PC-3 (cell line): ENCODE measurements around the gene CCDC28B. TPM values are rescaled to one million over a fixed set of nuclear protein-coding genes. Genes with fewer than 3 reads are reported as not detected.
"Not testable (repeated sequence)": the region's sequence is repeated elsewhere in the genome, so short reads cannot be mapped to it uniquely, and the experiment has no call there.

Experiments
- ATAC-seq: fragments of 200-7000 bp; cut with Tn5 transposase; 2 replicates; pipeline ENCODE4 v1.9.1; 2020; ENCODE audit warnings: mild to moderate bottlenecking, moderate library complexity
- BruUV-seq: library from RNA; stranded (reverse); fragments of 400-500 nt; replicated peaks from 2 replicates; lab custom pipeline; 2021; lab: Mats Ljungman, UMichigan
- CTCF ChIA-PET: fragments of 300-600 bp; sonication (Branson Sonifier 250); formaldehyde crosslinking; loops from one replicate; lab custom pipeline; 2022; ENCODE audit warnings: antibody characterized with exemption; lab: Charles Lee
- POLR2A ChIA-PET: fragments of 300-600 bp; sonication (Branson Sonifier 250); formaldehyde crosslinking; loops from one replicate; lab custom pipeline; 2022; ENCODE audit warnings: antibody characterized with exemption; ENCODE audit not compliant: unreplicated experiment; lab: Charles Lee
- DNase-seq: peaks from one replicate; pipeline ENCODE4 v3.0.0-alpha.2; 2015
- H2AFZ ChIP-seq: fragments of 300-600 bp; sonication (generic); 2 replicates; pipeline ENCODE4 v1.6.0; 2016; ENCODE audit warnings: antibody characterized with exemption, low read length
- H3F3A ChIP-seq: fragments of 300-600 bp; sonication (generic); one replicate; pipeline ENCODE4 v1.6.0; 2017; ENCODE audit warnings: antibody characterized with exemption, low read length, control low read depth, mild to moderate bottlenecking; ENCODE audit not compliant: unreplicated experiment
- H3K27ac ChIP-seq: fragments of 300-600 bp; sonication (generic); 2 replicates; pipeline ENCODE4 v1.5.1; 2016; ENCODE audit warnings: mild to moderate bottlenecking, low read length
- H3K27me3 ChIP-seq: fragments of 300-600 bp; sonication (generic); 2 replicates; pipeline ENCODE4 v1.6.1; 2016; ENCODE audit warnings: low read length, mixed read lengths
- H3K36me3 ChIP-seq: fragments of 300-600 bp; sonication (generic); 2 replicates; pipeline ENCODE4 v1.6.1; 2016; ENCODE audit warnings: low read depth, mixed run types, low read length, mixed read lengths
- H3K4me1 ChIP-seq: fragments of 300-600 bp; sonication (generic); 2 replicates; pipeline ENCODE4 v1.5.1; 2016; ENCODE audit warnings: low read length; ENCODE audit not compliant: insufficient read depth
- H3K4me2 ChIP-seq: fragments of 300-600 bp; sonication (generic); 2 replicates; pipeline ENCODE4 v1.6.0; 2016; ENCODE audit warnings: low read length
- H3K4me3 ChIP-seq: fragments of 300-600 bp; sonication (generic); 2 replicates; pipeline ENCODE4 v1.5.1; 2016; ENCODE audit warnings: mild to moderate bottlenecking, low read length, mixed read lengths
- H3K79me2 ChIP-seq: fragments of 300-600 bp; sonication (generic); 2 replicates; pipeline ENCODE4 v1.6.1; 2017; ENCODE audit warnings: low read length, mixed read lengths
- H3K9ac ChIP-seq: fragments of 300-600 bp; sonication (generic); 2 replicates; pipeline ENCODE4 v1.6.0; 2016; ENCODE audit warnings: mild to moderate bottlenecking, low read length
- H3K9me2 ChIP-seq: fragments of 300-600 bp; sonication (generic); replicated peaks from 2 replicates; pipeline ENCODE4 v1.6.1; 2016; ENCODE audit warnings: mixed run types, low read length, mixed read lengths
- H3K9me3 ChIP-seq: fragments of 300-600 bp; sonication (generic); 2 replicates; pipeline ENCODE4 v1.6.1; 2016; ENCODE audit warnings: low read length, mixed read lengths
- H4K20me1 ChIP-seq: fragments of 300-600 bp; sonication (generic); 2 replicates; pipeline ENCODE4 v1.6.1; 2016; ENCODE audit warnings: low read length, mixed read lengths
- EZH2 ChIP-seq: fragments of 300-600 bp; sonication (generic); IDR thresholded peaks from one replicate; pipeline ENCODE4 v1.6.1; 2017; ENCODE audit warnings: antibody characterized with exemption, mild to moderate bottlenecking, low read length; ENCODE audit not compliant: unreplicated experiment
- EZH2phosphoT487 ChIP-seq: fragments of 300-600 bp; sonication (generic); IDR thresholded peaks from 2 replicates; pipeline ENCODE4 v1.6.1; 2018; ENCODE audit warnings: mild to moderate bottlenecking, antibody characterized with exemption, low read length, borderline replicate concordance
- intact Hi-C: fragments of 100-400 bp; cut with micrococcal nuclease; formaldehyde crosslinking; loops from 2 replicates; pipeline ENCODE4 v1.9.0; 2023
- total RNA-seq: library from RNA; depleted of rRNA; stranded (reverse); fragments of >200 nt; gene quantifications from 2 replicates; pipeline ENCODE4 v1.2.3, GENCODE V29; 2014
- TF ChIP-seq, protein P1 (sequence below): fragments of 300-600 bp; sonication (generic); conservative IDR thresholded peaks from 2 replicates; pipeline ENCODE4 v1.5.1; 2017; ENCODE audit warnings: antibody characterized with exemption, low read depth, mild to moderate bottlenecking, low read length

CCDC28B gene
- total RNA-seq, 1 experiment from 2014 or later, result 4.7 TPM

DNA sequence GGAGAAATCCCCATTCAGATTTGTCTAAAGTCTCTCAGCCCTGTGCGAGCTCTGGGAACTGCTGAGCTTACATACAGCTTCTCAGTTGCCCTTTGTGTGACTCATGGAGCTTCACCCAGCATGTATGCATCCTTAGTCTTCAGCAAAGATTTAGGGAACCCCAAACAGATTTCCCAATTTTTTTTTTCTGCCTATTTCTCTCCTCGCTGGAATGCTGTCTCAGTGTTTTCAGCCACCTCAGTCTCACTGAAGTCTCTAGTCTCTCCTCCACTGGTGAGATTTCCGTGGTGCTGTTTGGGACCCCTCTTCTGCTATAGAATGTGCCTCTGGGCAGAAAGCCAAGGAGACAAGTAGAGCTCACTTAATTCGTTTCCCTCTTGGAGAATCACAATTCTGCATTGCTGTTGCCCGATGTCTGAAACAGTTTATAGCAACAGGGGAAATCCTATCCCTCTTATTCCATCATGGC is 49.0 kb upstream of the CCDC28B start:
- ATAC-seq, result peak; percentile 50

GRCh38 chr1:32159189-32159588 is 41.2 kb upstream of the CCDC28B start:
- BruUV-seq, result no TSS peak

More for the DNA sequence above, 49.0 kb upstream of the CCDC28B start:
- Histone ChIP-seq H3K9ac (no peak overlapping the region), H3K79me2 (peaks cover 75% of the 10 kb centered on the region), H3K36me3 (peaks cover 21% of the 10 kb centered on the region), H3K27ac (no peak overlapping the region), H3K4me3 (no peak overlapping the region), H4K20me1 (0 out of 2 replicates have a peak, but pooled peaks cover 5% of the 10 kb centered on the region), H3K27me3 (no peaks in the 10 kb centered on the region), H3K4me2 (no peak overlapping the region), H3K4me1 (no peaks in the 10 kb centered on the region), H3K9me2 (no peaks in the 10 kb centered on the region), H2AFZ (no peak overlapping the region), H3K9me3 (no peaks in the 10 kb centered on the region), H3F3A (no peaks in the 10 kb centered on the region)
- CTCF ChIA-PET, result no interaction called here
- DNase-seq, result no peak
- no peak for TF ChIP-seq EZH2phosphoT487
- no peak for TF ChIP-seq EZH2
- TF ChIP-seq, protein P1, sequence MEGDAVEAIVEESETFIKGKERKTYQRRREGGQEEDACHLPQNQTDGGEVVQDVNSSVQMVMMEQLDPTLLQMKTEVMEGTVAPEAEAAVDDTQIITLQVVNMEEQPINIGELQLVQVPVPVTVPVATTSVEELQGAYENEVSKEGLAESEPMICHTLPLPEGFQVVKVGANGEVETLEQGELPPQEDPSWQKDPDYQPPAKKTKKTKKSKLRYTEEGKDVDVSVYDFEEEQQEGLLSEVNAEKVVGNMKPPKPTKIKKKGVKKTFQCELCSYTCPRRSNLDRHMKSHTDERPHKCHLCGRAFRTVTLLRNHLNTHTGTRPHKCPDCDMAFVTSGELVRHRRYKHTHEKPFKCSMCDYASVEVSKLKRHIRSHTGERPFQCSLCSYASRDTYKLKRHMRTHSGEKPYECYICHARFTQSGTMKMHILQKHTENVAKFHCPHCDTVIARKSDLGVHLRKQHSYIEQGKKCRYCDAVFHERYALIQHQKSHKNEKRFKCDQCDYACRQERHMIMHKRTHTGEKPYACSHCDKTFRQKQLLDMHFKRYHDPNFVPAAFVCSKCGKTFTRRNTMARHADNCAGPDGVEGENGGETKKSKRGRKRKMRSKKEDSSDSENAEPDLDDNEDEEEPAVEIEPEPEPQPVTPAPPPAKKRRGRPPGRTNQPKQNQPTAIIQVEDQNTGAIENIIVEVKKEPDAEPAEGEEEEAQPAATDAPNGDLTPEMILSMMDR, result no peak
- POLR2A ChIA-PET, result no interaction called here
- intact Hi-C loops, result no loop called here
- BruUV-seq, result no TSS peak

GRCh38 chr1:32163405-32163804 is 37.0 kb upstream of the CCDC28B start:
- H3K4me2 ChIP-seq, result 0 out of 2 replicates have a peak overlapping the region, but pooled peaks have one; percentile 33
- H3K36me3 ChIP-seq, result peaks cover 48% of the 10 kb centered on the region
- H3K4me3 ChIP-seq, result no peak overlapping the region
- ChIA-PET CTCF (no interaction called here), POLR2A (no interaction called here)
- intact Hi-C loops, result no loop called here
- TF ChIP-seq, protein P1, result no peak
- TF ChIP-seq EZH2phosphoT487 (no peak), EZH2 (no peak)
- DNase-seq (peak; percentile 71), ATAC-seq (peak; percentile 53; the same call in 1 of the 2 replicates)
- no peaks in the 10 kb centered on the region for H3K27me3 ChIP-seq
- H3K9me2 ChIP-seq, result no peaks in the 10 kb centered on the region
- H3K4me1 ChIP-seq, result peaks cover 11% of the 10 kb centered on the region
- H3F3A ChIP-seq, result peaks cover 3% of the 10 kb centered on the region
- H3K9me3 ChIP-seq, result no peaks in the 10 kb centered on the region
- H4K20me1 ChIP-seq, result no peaks in the 10 kb centered on the region
- no peaks in the 10 kb centered on the region for H3K79me2 ChIP-seq
- no TSS peak for BruUV-seq
- H3K27ac ChIP-seq, result peak overlapping the region; percentile 35; the same call in 1 of the 2 replicates
- H3K9ac ChIP-seq, result no peak overlapping the region
- no peak overlapping the region for H2AFZ ChIP-seq

More at GRCh38 chr1:32159189-32159588, 41.2 kb upstream of the CCDC28B start:
- Histone ChIP-seq H4K20me1 (no peaks in the 10 kb centered on the region), H3K4me1 (peaks cover 11% of the 10 kb centered on the region), H3K27ac (no peak overlapping the region), H3K4me3 (no peak overlapping the region), H3K4me2 (no peak overlapping the region), H3K36me3 (peaks cover 62% of the 10 kb centered on the region), H3K9me2 (no peaks in the 10 kb centered on the region), H3K27me3 (no peaks in the 10 kb centered on the region), H3K79me2 (0 out of 2 replicates have a peak, but pooled peaks cover 3% of the 10 kb centered on the region), H3F3A (peaks cover 3% of the 10 kb centered on the region), H3K9ac (no peak overlapping the region), H3K9me3 (no peaks in the 10 kb centered on the region), H2AFZ (no peak overlapping the region)
- intact Hi-C loops, result no loop called here
- no peak for ATAC-seq
- DNase-seq, result no peak
- ChIA-PET CTCF (no interaction called here), POLR2A (no interaction called here)
- no peak for TF ChIP-seq EZH2phosphoT487
- TF ChIP-seq, protein P1, result no peak
- TF ChIP-seq EZH2, result no peak

DNA sequence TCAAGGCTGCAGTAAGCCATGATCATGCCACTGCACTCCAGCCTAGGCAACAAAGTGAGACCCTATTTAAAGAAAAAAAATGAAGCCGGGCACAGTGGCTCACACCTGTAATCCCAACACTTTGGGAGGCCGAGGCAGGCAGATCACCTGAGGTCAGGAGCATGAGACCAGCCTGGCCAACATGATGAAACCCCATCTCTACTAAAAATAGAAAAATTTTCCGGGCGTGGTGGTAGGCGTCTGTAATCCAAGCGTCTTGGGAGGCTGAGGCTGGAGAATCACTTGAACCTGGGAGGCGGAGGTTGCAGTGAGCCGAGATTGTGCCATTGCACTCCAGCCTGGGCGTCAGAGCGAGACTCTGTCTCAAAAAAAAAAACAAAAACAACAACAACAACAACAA is 34.8 kb upstream of the CCDC28B start:
- H3K27ac ChIP-seq, H3K9me3 ChIP-seq, H3F3A ChIP-seq, H3K9ac ChIP-seq, H2AFZ ChIP-seq, POLR2A ChIA-PET, DNase-seq, H3K79me2 ChIP-seq, H3K4me2 ChIP-seq, H3K9me2 ChIP-seq, CTCF ChIA-PET, H3K27me3 ChIP-seq, H3K4me3 ChIP-seq, BruUV-seq, H4K20me1 ChIP-seq, intact Hi-C loops, ATAC-seq: not testable (repeated sequence)
- peaks cover 11% of the 10 kb centered on the region for H3K4me1 ChIP-seq
- H3K36me3 ChIP-seq, result peaks cover 39% of the 10 kb centered on the region
